Ishikawa (cell line): Measurements from ENCODE around the gene RFFL.

ENCODE experiments used
- CEBPB ChIP-seq: IDR thresholded peaks from 2 replicates; pipeline ENCODE4 v1.6.1; 2012
- EGR1 ChIP-seq: IDR thresholded peaks from 2 replicates; pipeline ENCODE4 v1.6.1; 2012
- EP300 ChIP-seq: IDR thresholded peaks from 2 replicates; pipeline ENCODE4 v1.6.1; 2012; ENCODE audit warnings: borderline replicate concordance
- NFIC ChIP-seq: IDR thresholded peaks from 2 replicates; pipeline ENCODE4 v1.6.1; 2012
- TAF1 ChIP-seq: IDR thresholded peaks from 2 replicates; pipeline ENCODE4 v1.6.1; 2012; ENCODE audit warnings: low read depth, mild to moderate bottlenecking

DNA sequence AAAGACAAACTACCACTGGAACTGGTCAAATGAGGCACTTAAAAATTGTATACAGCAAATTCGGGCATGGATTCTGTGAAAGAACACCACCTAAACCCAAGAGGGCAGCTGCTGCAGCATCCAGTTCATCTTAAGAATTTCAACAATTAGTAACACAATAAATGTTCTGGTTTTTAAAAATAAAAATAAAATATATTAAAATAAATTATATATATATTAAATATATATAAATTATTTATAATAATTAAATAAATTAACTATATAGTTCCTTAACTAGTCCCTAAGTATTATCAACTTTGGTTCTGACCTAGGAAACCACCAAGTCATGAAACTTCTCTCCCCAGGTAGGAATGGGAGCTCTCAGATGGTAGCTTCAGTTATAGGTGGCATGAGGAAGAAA, 13.4 kb upstream of the RFFL start:
- TF ChIP-seq EP300 = no peak
- TF ChIP-seq EGR1 = no peak
- no peak for TF ChIP-seq NFIC
- TF ChIP-seq CEBPB = no peak
- no peak for TF ChIP-seq TAF1
